PFSK-1 (cell line): Measurements from ENCODE around the gene MAPRE2.

Source experiments
- FOXP2 ChIP-seq: optimal IDR thresholded peaks from 2 replicates; pipeline ENCODE3; 2011; ENCODE audit warnings: borderline replicate concordance, control low read depth, inconsistent platforms; ENCODE audit not compliant: insufficient read depth; ENCODE audit errors: extremely low read length, extremely low read depth
- POLR2AphosphoS5 ChIP-seq: IDR thresholded peaks from 2 replicates; pipeline ENCODE4 v1.6.1; 2012; ENCODE audit warnings: low read depth, mild to moderate bottlenecking, control low read depth, low read length, moderate library complexity
- SIN3A ChIP-seq: IDR thresholded peaks from 2 replicates; pipeline ENCODE4 v1.6.1; 2012; ENCODE audit warnings: mild to moderate bottlenecking, low read length, moderate library complexity, borderline replicate concordance; ENCODE audit not compliant: insufficient read depth
- TAF1 ChIP-seq: IDR thresholded peaks from 2 replicates; pipeline ENCODE4 v1.6.1; 2012; ENCODE audit warnings: low read length, control low read depth, borderline replicate concordance; ENCODE audit not compliant: insufficient read depth
- TF ChIP-seq, protein P1 (sequence below), 2 experiments: IDR thresholded peaks; 2 replicates each; pipeline versions ENCODE4 v1.6.1 to v1.8.0; 2011 to 2012; ENCODE audit warnings: low read depth in 2 of 2, low read length in 2 of 2, control low read depth in 1 of 2, inconsistent platforms in 1 of 2, mild to moderate bottlenecking in 1 of 2, moderate library complexity in 1 of 2; ENCODE audit not compliant: insufficient read depth in 1 of 2

MAPRE2 gene

DNA sequence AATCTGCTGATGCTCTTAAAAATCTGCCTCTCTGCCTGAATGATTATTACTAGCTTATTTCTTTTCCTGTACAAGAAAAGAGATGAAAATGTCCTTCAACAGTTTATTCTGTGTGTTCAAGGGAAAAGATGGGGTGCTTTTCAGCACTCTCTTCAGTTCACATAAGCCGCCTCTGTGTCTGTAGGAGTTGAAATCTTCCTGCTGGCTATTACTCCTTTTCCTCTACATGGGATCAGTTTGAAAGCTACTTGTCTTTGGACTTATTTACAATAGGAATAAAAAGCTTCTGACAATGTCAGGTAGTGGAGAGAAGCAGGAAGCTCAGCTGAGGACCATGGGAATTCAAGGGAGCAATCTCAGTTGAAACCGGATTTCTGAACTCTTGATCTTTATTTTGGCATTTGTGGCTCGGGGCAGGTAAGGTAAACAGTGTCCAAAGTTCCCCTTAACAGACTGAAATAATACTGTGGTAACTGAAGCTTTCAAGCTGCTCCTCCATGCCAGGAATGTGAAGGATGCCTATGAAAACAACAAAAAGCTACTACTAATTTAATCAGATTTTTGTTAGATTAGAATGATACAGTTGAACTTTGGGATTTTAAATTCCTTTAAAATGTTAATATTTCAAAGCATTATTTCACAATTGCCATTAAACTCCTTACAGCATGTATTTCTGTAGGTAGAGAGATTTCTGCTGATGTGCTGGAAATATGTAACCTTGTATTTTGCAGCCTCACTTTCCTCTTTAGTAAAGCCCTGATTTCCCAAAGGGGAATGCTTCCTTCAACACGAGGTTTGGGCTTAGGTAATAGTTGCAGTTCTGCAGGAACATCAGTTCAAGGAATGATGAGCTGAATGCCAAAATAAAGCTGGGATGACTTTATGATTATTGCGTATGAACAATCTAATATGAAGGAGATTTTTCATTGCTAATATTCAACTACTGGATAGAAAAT, 43.6 kb downstream of the MAPRE2 start:
- no peak for TF ChIP-seq POLR2AphosphoS5
- no peak for TF ChIP-seq FOXP2
- no peak for TF ChIP-seq SIN3A
- no peak for TF ChIP-seq TAF1
- TF ChIP-seq, protein P1, sequence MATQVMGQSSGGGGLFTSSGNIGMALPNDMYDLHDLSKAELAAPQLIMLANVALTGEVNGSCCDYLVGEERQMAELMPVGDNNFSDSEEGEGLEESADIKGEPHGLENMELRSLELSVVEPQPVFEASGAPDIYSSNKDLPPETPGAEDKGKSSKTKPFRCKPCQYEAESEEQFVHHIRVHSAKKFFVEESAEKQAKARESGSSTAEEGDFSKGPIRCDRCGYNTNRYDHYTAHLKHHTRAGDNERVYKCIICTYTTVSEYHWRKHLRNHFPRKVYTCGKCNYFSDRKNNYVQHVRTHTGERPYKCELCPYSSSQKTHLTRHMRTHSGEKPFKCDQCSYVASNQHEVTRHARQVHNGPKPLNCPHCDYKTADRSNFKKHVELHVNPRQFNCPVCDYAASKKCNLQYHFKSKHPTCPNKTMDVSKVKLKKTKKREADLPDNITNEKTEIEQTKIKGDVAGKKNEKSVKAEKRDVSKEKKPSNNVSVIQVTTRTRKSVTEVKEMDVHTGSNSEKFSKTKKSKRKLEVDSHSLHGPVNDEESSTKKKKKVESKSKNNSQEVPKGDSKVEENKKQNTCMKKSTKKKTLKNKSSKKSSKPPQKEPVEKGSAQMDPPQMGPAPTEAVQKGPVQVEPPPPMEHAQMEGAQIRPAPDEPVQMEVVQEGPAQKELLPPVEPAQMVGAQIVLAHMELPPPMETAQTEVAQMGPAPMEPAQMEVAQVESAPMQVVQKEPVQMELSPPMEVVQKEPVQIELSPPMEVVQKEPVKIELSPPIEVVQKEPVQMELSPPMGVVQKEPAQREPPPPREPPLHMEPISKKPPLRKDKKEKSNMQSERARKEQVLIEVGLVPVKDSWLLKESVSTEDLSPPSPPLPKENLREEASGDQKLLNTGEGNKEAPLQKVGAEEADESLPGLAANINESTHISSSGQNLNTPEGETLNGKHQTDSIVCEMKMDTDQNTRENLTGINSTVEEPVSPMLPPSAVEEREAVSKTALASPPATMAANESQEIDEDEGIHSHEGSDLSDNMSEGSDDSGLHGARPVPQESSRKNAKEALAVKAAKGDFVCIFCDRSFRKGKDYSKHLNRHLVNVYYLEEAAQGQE (IDR thresholded peaks at IDR 0.05; ENCODE audit: insufficient read depth in 1 of 2, low read depth in 2 of 2, low read length in 2 of 2) = no peak

DNA sequence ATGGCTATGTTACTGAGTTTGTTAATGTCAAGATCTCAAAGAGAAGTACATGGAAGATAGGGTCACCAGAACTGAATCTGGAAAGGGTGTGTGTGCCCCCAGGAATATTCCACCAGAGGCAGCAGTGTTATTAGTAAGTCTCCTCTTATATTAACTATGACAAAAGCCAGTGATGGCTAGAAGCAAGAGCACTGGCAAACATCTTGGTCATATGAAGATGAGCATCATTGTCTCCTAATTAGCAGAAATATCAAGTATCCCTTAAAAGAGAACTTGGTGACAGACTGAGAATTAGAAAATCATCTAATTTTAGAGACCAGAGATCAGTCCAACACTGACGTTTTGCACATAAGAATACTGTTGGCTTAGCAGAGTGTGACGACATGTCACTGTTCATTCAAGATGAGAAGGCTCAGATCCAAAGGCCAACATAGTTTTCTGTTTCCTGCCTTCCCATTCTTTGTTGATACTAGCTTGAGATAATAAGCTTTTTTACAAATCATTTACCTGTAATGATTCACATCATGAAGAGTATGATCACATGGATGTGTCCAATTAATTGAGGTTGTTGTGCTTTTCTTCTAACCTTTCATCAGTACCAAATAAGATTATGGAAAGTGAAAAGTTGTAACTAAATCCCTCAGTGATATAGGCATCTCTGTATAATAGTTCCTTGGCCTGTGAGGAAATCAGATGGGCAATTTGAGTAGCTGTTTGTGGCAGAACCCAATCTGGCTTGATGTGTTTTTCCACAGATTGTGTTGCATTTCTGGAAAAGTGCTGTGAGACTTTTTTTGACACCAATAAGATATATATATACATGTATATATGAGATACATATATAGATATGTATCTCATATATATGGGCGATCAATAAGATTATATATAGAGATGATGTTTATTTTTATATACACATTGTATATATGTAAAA, 44.5 kb downstream of the MAPRE2 start:
- TF ChIP-seq, protein P1 (IDR thresholded peaks at IDR 0.05; ENCODE audit: insufficient read depth in 1 of 2, low read depth in 2 of 2, low read length in 2 of 2) = no peak
- no peak for TF ChIP-seq POLR2AphosphoS5

DNA sequence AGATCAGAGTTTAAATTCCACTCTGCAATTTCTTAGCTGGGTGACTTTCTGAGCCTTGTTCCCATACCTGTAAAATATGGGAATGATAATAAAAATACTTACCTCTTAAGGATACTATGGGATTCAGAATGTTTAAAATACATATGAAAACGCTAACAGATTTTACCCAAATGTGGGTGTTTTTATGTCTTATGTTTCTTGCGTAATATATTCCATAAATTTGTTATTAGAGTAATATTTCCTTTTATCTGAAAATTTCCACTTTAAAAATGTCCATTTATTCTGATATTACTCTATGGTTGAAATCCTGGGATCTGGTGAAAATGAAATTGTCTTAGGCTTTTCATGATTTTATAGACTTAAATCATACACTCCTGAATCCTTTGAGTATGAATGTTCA, 45.5 kb downstream of the MAPRE2 start:
- TF ChIP-seq POLR2AphosphoS5 = no peak
- no peak for TF ChIP-seq TAF1
- TF ChIP-seq FOXP2 = no peak
- TF ChIP-seq, protein P1 (IDR thresholded peaks at IDR 0.05; ENCODE audit: insufficient read depth in 1 of 2, low read depth in 2 of 2, low read length in 2 of 2) = no peak

DNA sequence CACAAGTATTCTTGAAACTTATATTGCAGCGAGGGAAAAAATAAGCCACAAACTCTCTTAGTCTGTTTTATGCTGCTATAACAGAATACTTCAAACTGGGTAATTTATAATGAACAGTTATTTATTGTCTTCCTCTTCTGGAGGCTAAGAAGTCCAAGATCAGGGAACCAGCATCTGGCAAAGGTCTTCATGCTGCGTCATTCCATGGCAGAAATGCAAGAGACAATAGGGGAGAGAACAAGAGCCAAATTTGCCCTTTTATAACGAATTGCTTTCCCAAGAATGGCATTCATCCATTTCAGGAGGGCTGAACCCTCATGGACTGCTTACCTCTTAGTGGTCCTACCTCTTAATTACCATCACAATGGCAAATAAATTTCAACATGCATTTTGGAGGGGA, 46.5 kb downstream of the MAPRE2 start:
- TF ChIP-seq FOXP2 = no peak
- no peak for TF ChIP-seq SIN3A
- TF ChIP-seq, protein P1 (IDR thresholded peaks at IDR 0.05; ENCODE audit: insufficient read depth in 1 of 2, low read depth in 2 of 2, low read length in 2 of 2) = no peak
- no peak for TF ChIP-seq POLR2AphosphoS5
- no peak for TF ChIP-seq TAF1
